HCT116 (cell line): ENCODE measurements around the gene CNPY3. TPM values are rescaled to one million over a fixed set of nuclear protein-coding genes. Genes with fewer than 3 reads are reported as not detected.
A peak's percentile ranks its signal among the peaks of the same experiment; 100 is the strongest.

ENCODE experiments used
- ATAC-seq: fragments of 200-7000 bp; cut with Tn5 transposase; 2 replicates; pipeline ENCODE4 v1.9.1; 2020; ENCODE audit warnings: mild to moderate bottlenecking, moderate library complexity
- BruUV-seq: library from RNA; stranded (reverse); fragments of 400-500 nt; replicated peaks from 2 replicates; lab custom pipeline; 2021; lab: Mats Ljungman, UMichigan
- CTCF ChIA-PET: fragments of 300-600 bp; sonication (Branson Sonifier 250); formaldehyde crosslinking; loops from one replicate; lab custom pipeline; 2021; ENCODE audit warnings: antibody characterized with exemption; lab: Charles Lee
- POLR2A ChIA-PET: fragments of 300-600, 350-600 bp; sonication (Branson Sonifier 250); formaldehyde crosslinking; loops from one replicate; lab custom pipeline; 2021; ENCODE audit warnings: antibody characterized with exemption; lab: Charles Lee
- RAD21 ChIA-PET, 2 experiments: fragments of 300-600 bp; sonication (Branson Sonifier 250); formaldehyde crosslinking; loops; one replicate each; lab custom pipeline; 2023; ENCODE audit warnings: low total read pairs in 2 of 2; ENCODE audit not compliant: uncharacterized antibody in 2 of 2, unreplicated experiment in 2 of 2, low non-redundant PET in 1 of 2; lab: Charles Lee
- DNase-seq: peaks from one replicate; pipeline ENCODE4 v3.0.0-alpha.2; 2010; ENCODE audit warnings: low read depth, low spot score
- H2AFZ ChIP-seq: fragments of 200-600 bp; shearing (Covaris generic), sonication (generic); 2 replicates; pipeline ENCODE4 v1.6.1; 2017; ENCODE audit warnings: low read depth, mixed run types, mixed read lengths, antibody characterized with exemption, low read length; ENCODE audit not compliant: poor library complexity, severe bottlenecking
- H3K27ac ChIP-seq: 2 replicates; pipeline ENCODE4 v1.5.1; 2012; ENCODE audit warnings: low read depth, low read length
- H3K27me3 ChIP-seq: fragments of 200-600 bp; sonication (generic); 2 replicates; pipeline ENCODE4 v1.6.1; 2016; ENCODE audit warnings: mixed run types, low read length, mixed read lengths; ENCODE audit not compliant: insufficient read depth
- H3K36me3 ChIP-seq, 2 experiments: fragments of 200-500 bp in 1 of 2; fragments of 200-600 bp in 1 of 2; sonication (Bioruptor generic) in 1 of 2; sonication (generic) in 1 of 2; 2 replicates each; pipeline versions ENCODE4 v1.5.1 to v1.6.1; 2014 to 2016; ENCODE audit warnings: low read length in 2 of 2, inconsistent platforms in 1 of 2, mixed read lengths in 1 of 2, mixed run types in 1 of 2; ENCODE audit not compliant: insufficient read depth in 2 of 2, control insufficient read depth in 1 of 2
- H3K4me1 ChIP-seq, 2 experiments: fragments of 200-600 bp in 1 of 2; sonication (generic) in 1 of 2; 2 replicates each; pipeline versions ENCODE4 v1.5.1 to v1.6.1; 2012 to 2017; ENCODE audit warnings: low read length in 2 of 2, inconsistent platforms in 1 of 2, mild to moderate bottlenecking in 1 of 2, mixed read lengths in 1 of 2, mixed run types in 1 of 2, moderate library complexity in 1 of 2; ENCODE audit not compliant: insufficient read depth in 2 of 2, control insufficient read depth in 1 of 2
- H3K4me2 ChIP-seq: fragments of 200-600 bp; sonication (generic); 2 replicates; pipeline ENCODE4 v1.6.1; 2017; ENCODE audit warnings: mixed run types, low read length, mixed read lengths
- H3K4me3 ChIP-seq, 2 experiments: fragments of 200-600 bp in 1 of 2; sonication (generic) in 1 of 2; replicated peaks in 1 of 2; 2 replicates each; pipeline ENCODE4 v1.5.1; 2011 to 2016; ENCODE audit warnings: low read length in 2 of 2, control low read depth in 1 of 2, low read depth in 1 of 2, mild to moderate bottlenecking in 1 of 2, mixed read lengths in 1 of 2, mixed run types in 1 of 2
- H3K79me2 ChIP-seq: fragments of 200-600 bp; sonication (generic); 2 replicates; pipeline ENCODE4 v1.6.1; 2017; ENCODE audit warnings: mild to moderate bottlenecking, mixed run types, low read length, moderate library complexity, mixed read lengths; ENCODE audit not compliant: insufficient read depth
- H3K9ac ChIP-seq: fragments of 200-600 bp; sonication (generic); 2 replicates; pipeline ENCODE4 v1.6.1; 2016; ENCODE audit warnings: low read length, mixed read lengths
- H3K9me2 ChIP-seq: fragments of 200-600 bp; sonication (generic), shearing (Covaris generic); 2 replicates; pipeline ENCODE4 v1.6.1; 2017; ENCODE audit warnings: mixed run types, mild to moderate bottlenecking, moderate library complexity; ENCODE audit not compliant: insufficient read depth
- H3K9me3 ChIP-seq, 2 experiments: fragments of 200-500 bp in 1 of 2; fragments of 200-600 bp in 1 of 2; sonication (Bioruptor generic) in 1 of 2; sonication (generic) in 1 of 2; 2 replicates each; pipeline ENCODE4 v1.6.1; 2014 to 2017; ENCODE audit warnings: low read length in 2 of 2, mixed read lengths in 2 of 2, inconsistent platforms in 1 of 2, low read depth in 1 of 2, mild to moderate bottlenecking in 1 of 2, mixed run types in 1 of 2, moderate library complexity in 1 of 2; ENCODE audit not compliant: control insufficient read depth in 1 of 2, insufficient read depth in 1 of 2
- H4K20me1 ChIP-seq: fragments of 200-600 bp; sonication (generic), shearing (Covaris generic); 2 replicates; pipeline ENCODE4 v1.6.1; 2017; ENCODE audit warnings: mixed run types, mild to moderate bottlenecking, moderate library complexity; ENCODE audit not compliant: insufficient read depth
- CEBPB ChIP-seq: IDR thresholded peaks from 2 replicates; pipeline ENCODE4 v1.6.1; 2012; ENCODE audit warnings: low read depth
- EZH2 ChIP-seq: fragments of 200-600 bp; sonication (generic); IDR thresholded peaks from 2 replicates; pipeline ENCODE4 v1.6.1; 2017; ENCODE audit warnings: antibody characterized with exemption, mixed run types
- EZH2phosphoT487 ChIP-seq: fragments of 200-600 bp; IDR thresholded peaks from 2 replicates; pipeline ENCODE4 v1.6.1; 2018; ENCODE audit warnings: antibody characterized with exemption, borderline replicate concordance
- RAD21 ChIP-seq: IDR thresholded peaks from 2 replicates; pipeline ENCODE4 v1.6.1; 2012; ENCODE audit warnings: low read depth, mild to moderate bottlenecking
- SP1 ChIP-seq: IDR thresholded peaks from 2 replicates; pipeline ENCODE4 v1.6.1; 2012; ENCODE audit warnings: low read depth
- SRF ChIP-seq: IDR thresholded peaks from 2 replicates; pipeline ENCODE4 v1.6.1; 2012; ENCODE audit warnings: low read depth
- YY1 ChIP-seq: IDR thresholded peaks from 2 replicates; pipeline ENCODE4 v1.6.1; 2011; ENCODE audit warnings: low read length, low read depth, moderate library complexity, mild to moderate bottlenecking; ENCODE audit not compliant: insufficient replicate concordance; ENCODE audit errors: extremely low read depth
- intact Hi-C: fragments of 100-400 bp; cut with micrococcal nuclease; formaldehyde crosslinking; loops from 2 replicates; pipeline ENCODE4 v1.10.0; 2022
- total RNA-seq: library from RNA; stranded (reverse); gene quantifications from one replicate; pipeline ENCODE4 v1.2.1, GENCODE V29; 2021; ENCODE audit not compliant: unreplicated experiment
- TF ChIP-seq, protein P1 (sequence below): IDR thresholded peaks from 2 replicates; pipeline ENCODE4 v1.6.1; 2012; ENCODE audit warnings: low read depth
- TF ChIP-seq, protein P2 (sequence below), 3 experiments: fragments of 200-600 bp in 1 of 3; sonication (generic) in 1 of 3; IDR thresholded peaks in 2 of 3; conservative IDR thresholded peaks in 1 of 3; 2 replicates each; pipeline ENCODE4 v1.5.1; 2012 to 2017; ENCODE audit warnings: low read depth in 2 of 3, low read length in 2 of 3, antibody characterized with exemption in 1 of 3, borderline replicate concordance in 1 of 3, control low read depth in 1 of 3, mild to moderate bottlenecking in 1 of 3, mixed read lengths in 1 of 3, mixed run types in 1 of 3, moderate library complexity in 1 of 3; ENCODE audit not compliant: insufficient read depth in 1 of 3

Gene CNPY3
- total RNA-seq, 1 experiment from 2014 or later: 49.1 TPM

DNA sequence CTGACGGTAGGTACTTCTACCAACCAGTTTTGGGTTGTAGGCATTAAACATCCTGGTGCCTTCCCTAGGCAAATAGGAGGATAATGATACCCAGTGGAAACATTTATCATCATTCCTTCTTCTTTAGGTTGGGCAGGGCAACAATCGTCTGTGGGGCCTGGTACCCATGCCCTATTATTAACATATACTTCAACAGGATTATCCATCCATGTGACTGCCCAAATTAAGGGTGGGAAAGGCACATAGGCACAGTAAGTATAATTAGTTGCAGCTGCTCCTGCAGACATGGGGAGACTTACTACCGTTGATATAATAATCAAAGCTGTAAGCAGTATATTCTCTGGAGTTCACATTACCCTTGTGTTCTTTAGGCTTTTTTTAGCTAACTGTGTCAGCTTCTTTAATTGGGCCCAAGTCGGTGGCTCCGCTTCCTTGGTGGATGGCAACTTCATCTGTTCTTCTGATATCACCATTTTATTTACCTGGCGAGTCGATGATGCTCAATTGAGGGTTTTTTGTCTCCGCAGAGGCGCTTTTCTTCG, 33.0 kb upstream of the CNPY3 start (continued):
- TF ChIP-seq, protein P1, sequence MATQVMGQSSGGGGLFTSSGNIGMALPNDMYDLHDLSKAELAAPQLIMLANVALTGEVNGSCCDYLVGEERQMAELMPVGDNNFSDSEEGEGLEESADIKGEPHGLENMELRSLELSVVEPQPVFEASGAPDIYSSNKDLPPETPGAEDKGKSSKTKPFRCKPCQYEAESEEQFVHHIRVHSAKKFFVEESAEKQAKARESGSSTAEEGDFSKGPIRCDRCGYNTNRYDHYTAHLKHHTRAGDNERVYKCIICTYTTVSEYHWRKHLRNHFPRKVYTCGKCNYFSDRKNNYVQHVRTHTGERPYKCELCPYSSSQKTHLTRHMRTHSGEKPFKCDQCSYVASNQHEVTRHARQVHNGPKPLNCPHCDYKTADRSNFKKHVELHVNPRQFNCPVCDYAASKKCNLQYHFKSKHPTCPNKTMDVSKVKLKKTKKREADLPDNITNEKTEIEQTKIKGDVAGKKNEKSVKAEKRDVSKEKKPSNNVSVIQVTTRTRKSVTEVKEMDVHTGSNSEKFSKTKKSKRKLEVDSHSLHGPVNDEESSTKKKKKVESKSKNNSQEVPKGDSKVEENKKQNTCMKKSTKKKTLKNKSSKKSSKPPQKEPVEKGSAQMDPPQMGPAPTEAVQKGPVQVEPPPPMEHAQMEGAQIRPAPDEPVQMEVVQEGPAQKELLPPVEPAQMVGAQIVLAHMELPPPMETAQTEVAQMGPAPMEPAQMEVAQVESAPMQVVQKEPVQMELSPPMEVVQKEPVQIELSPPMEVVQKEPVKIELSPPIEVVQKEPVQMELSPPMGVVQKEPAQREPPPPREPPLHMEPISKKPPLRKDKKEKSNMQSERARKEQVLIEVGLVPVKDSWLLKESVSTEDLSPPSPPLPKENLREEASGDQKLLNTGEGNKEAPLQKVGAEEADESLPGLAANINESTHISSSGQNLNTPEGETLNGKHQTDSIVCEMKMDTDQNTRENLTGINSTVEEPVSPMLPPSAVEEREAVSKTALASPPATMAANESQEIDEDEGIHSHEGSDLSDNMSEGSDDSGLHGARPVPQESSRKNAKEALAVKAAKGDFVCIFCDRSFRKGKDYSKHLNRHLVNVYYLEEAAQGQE: no peak
- no peak for TF ChIP-seq EZH2phosphoT487
- TF ChIP-seq SP1: no peak
- TF ChIP-seq CEBPB: no peak
- no peak for TF ChIP-seq YY1
- no peak for TF ChIP-seq RAD21
- no peak for TF ChIP-seq SRF

DNA sequence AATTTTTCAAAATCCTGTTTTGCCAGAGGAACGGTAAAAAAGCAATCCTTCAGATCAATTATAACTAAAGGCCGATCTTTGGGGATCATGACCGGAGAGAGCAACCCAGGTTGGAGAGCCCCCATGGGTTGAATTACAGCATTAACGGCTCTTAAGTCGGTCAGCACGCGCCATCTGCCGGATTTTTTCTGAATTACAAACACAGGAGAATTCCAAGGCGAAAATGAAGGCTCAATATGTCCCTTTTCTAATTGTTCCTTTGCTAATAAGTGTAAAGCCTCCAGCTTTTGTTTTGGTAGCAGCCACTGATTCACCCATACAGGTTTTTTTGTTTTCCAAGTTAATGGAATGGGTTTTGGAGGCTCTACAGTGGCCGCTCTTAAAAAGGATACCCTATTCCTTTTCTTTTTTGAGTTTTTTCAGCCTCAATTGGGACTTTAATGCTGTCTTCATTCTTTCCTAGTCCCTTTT, 30.4 kb upstream of the CNPY3 start:
- Histone ChIP-seq H3K4me1 (peaks cover 0 to 11% of the 10 kb centered on the region in 2 experiments; a peak in 3 of 4 replicates), H3K27me3 (no peaks in the 10 kb centered on the region), H2AFZ (no peak overlapping the region), H3K27ac (no peak overlapping the region), H3K4me3 (no peak overlapping the region), H3K79me2 (no peaks in the 10 kb centered on the region), H3K9ac (no peak overlapping the region)
- ChIA-PET POLR2A (interaction anchor here (1.0 kb wide), 1 partner anchor 237 kb away, joined by 3 read pairs; no protein-coding TSS in a partner anchor), CTCF (interaction anchor here (0.9 to 1.0 kb wide), 3 partner anchors 172 to 1112 kb away, joined by 3 read pairs; partner anchors contain the start of gene TOMM6)
- TF ChIP-seq EZH2: no peak
- TF ChIP-seq, protein P2, sequence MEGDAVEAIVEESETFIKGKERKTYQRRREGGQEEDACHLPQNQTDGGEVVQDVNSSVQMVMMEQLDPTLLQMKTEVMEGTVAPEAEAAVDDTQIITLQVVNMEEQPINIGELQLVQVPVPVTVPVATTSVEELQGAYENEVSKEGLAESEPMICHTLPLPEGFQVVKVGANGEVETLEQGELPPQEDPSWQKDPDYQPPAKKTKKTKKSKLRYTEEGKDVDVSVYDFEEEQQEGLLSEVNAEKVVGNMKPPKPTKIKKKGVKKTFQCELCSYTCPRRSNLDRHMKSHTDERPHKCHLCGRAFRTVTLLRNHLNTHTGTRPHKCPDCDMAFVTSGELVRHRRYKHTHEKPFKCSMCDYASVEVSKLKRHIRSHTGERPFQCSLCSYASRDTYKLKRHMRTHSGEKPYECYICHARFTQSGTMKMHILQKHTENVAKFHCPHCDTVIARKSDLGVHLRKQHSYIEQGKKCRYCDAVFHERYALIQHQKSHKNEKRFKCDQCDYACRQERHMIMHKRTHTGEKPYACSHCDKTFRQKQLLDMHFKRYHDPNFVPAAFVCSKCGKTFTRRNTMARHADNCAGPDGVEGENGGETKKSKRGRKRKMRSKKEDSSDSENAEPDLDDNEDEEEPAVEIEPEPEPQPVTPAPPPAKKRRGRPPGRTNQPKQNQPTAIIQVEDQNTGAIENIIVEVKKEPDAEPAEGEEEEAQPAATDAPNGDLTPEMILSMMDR (IDR thresholded peaks at IDR 0.05 in 2 of 3, conservative IDR thresholded peaks at IDR 0.05 in 1 of 3; ENCODE audit: borderline replicate concordance in 1 of 3, insufficient read depth in 1 of 3, low read depth in 2 of 3, low read length in 2 of 3): peak; percentile 57 to 82 (median 72)
- TF ChIP-seq RAD21: peak; percentile 85
- TF ChIP-seq, all 23 proteins: peak for 2
- no peaks in the 10 kb centered on the region for H4K20me1 ChIP-seq
- intact Hi-C loops: loop anchor here (1.0 to 2.0 kb wide), 4 partner anchors 173 to 824 kb away; no protein-coding TSS in a partner anchor
- H3K36me3 ChIP-seq: no peaks in the 10 kb centered on the region
- H3K9me2 ChIP-seq: no peaks in the 10 kb centered on the region
- no peaks in the 10 kb centered on the region for H3K9me3 ChIP-seq
- no peak for ATAC-seq
- DNase-seq: peak; percentile 64
- peak overlapping the region; percentile 45 for H3K4me2 ChIP-seq
- BruUV-seq: no TSS peak
- RAD21 ChIA-PET: no interaction called here
